HG03108 (cell line): ENCODE data around the gene RAET1E.
"Not testable (repeated sequence)": the region's sequence is repeated elsewhere in the genome, so short reads cannot be mapped to it uniquely, and the experiment has no call there.

Source experiments
- ATAC-seq: cut with Tn5 transposase; IDR thresholded peaks from one replicate; pipeline ENCODE4 v1.9.1; 2021; ENCODE audit warnings: moderate library complexity; ENCODE audit not compliant: unreplicated experiment

Gene RAET1E

DNA sequence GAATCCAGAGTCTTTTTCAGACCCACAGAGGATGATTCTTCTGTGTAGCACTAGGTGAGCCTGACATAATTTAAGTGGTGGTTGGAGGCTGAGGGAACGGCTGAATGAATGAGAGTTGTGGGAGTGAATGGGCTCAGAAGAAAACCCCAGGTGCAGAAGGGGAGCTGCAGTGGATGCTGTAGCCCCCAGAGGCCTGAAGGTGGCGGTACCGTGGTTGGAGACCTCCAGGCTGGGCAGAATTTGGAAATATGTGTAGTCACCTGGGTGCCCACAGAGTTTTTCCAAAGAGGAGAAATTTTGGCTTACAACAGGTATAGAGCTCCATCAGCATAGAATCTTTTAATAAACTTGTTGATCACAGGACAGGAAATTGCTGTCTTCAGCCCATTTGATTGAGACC, 31.5 kb upstream of the RAET1E start:
- ATAC-seq: no peak

DNA sequence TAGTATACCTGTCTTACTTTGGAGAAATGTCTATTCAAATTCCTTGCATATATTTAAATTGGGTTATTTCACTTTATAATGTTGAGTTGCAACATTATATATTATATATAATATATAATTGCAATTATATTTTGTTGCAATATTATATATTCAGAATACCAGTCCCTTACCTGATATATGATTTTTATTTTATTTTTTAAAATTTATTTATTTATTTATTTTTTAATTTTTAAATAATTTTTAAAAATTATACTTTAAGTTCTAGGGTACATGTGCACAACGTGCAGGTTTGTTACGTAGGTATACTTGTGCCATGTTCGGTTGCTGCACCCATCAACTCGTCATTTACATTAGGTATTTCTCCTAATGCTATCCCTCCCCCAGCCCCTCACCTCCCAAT, 29.1 kb upstream of the RAET1E start:
- not testable (repeated sequence) for ATAC-seq

GRCh38 chr6:149925974-149926777, 28.3 kb upstream of the RAET1E start:
- ATAC-seq: no peak

DNA sequence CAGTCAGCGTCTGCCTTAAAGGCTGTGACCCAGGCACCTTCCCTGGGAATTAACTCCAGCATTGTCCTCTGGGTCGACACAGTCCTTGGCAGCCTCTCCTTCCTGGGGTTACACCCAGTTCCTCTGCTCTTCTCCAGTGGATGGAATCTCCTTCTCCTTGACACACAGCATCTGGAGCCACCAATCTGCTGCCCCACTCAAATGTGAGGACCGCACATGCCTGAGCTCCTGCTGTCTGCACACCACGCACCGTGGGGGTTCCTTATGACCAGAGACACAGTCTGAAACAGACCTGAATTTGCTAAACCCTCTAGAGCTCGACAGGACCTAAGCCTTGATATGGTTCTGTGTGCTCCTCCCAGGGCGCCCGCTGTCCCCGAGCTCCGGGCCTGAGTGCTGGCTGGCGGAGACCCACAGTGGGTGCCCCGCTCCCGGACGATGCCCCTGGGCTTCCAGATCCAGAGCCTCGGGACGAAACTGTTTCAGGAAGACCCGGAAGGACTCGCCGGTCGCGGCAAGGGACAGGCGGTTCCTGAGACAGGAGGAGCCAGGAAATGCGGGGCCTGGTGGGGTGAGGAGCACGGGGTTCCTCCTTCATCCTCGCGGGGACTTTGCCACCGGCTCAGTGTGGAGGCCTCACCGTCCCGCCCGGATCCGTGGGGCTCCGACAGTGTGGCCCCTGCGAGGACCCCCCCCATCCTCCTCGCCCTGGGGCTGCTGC, 27.5 kb upstream of the RAET1E start:
- ATAC-seq: no peak

- ATAC-seq: no peak
These were observed 27.0 kb upstream of the RAET1E start for GRCh38 chr6:149924933-149925252.

DNA sequence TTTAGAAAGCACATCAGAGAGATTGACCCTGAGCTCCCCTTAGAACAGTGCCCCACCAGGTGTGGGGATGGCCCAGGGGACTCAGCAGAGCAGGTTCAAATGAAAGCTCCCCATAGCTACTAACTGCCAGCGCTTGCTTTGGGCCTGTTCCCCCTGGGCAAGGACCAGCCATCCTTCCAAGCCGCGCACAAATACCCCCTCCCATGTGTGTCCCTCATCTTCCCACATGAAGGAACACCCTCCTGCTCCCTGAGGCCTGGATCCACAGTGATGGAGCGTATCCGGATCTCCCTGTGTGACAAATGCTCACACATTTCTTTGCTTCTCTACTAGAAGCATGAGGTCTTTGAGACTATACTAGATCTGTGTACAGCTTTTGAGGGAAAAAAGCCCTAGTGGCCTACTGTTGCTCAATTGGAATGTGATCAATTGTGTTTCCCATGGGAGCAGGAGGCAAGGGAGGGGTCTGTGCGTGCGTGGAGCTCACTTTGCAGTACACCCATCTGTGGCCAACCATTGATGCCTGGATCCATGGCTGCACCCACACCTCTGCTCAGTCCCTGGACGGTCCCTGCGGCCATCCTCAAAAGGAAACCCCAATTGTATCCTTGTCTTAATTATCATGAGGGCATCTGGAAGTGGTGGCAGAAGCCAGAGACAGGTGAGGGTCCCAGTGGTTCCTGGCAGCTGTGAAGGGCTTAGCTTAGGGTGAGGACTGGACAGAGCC, 26.5 kb upstream of the RAET1E start:
- ATAC-seq: no peak

- no peak for ATAC-seq
These were observed 25.5 kb upstream of the RAET1E start for GRCh38 chr6:149923327-149923986.

GRCh38 chr6:149922642-149923326, 24.9 kb upstream of the RAET1E start, which contains the start of gene RAET1G:
RAET1G (minus strand) TSS chr6:149923121; CDS start chr6:149923010, 111 bp downstream.
- no peak for ATAC-seq

GRCh38 chr6:149922091-149922490, 24.2 kb upstream of the RAET1E start:
- not testable (repeated sequence) for ATAC-seq

DNA sequence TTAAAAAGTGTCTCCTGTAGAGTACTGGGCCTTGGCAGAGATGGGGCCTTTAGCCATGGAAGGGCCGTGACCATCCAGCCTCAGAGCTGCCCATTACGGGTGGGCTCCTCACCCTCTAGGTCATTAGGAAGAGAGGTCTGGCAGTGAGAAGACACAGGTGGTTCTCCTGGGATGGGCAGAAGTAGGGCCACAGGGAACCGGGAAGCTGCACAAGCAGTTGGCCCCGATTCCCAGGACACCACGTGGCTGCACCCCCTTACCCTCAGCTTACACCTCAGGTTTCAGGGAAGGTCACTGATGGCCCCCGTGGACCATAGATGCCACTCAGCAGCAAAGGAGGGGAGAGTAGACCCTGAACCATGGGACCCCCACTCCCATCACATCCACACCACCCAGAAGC, 23.4 kb upstream of the RAET1E start:
- no peak for ATAC-seq

DNA sequence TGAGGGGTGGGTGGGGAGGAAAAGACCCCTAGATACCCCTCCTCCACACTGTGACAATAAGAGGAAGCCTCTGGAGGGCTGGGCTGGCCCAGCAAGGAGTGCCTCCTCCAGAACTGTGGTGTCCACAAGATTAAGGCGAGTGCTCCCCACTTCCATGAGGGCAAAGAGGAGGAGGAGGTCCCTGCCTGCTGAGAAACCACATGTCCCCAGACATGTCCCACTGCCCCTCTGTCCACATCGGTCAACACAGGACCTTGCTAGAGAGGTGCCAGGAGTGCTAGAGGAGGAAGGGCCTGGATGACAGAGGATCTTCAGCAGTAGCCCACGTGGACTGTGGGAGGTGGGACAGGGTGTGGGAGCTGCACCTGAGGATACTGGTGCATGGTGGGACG, 21.9 kb upstream of the RAET1E start:
- ATAC-seq: no peak

GRCh38 chr6:149919126-149919833, 21.4 kb upstream of the RAET1E start:
- ATAC-seq: not testable (repeated sequence)

- ATAC-seq: no peak
These were observed 20.4 kb upstream of the RAET1E start for GRCh38 chr6:149918151-149918905.

DNA sequence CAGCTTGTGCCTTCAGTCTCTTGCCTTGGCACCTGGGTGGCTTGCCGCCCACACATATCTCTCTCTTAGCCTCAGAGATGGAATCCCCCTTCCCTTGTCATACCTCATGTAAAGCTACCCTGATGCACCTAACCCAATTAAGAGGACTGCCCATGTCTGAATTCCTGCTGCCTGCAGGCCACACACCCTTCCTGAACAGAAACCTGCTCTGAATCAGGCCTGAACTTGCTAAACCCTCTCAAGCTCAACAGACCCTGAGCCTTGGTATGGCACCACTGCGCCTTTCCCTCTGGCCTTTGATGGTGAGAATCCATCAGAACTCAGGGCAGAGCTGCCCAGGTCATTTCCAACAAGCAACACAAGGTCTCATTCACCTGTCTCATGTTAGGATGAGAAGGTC, 19.8 kb upstream of the RAET1E start:
- ATAC-seq: no peak

GRCh38 chr6:149915970-149916865, 18.3 kb upstream of the RAET1E start:
- no peak for ATAC-seq

DNA sequence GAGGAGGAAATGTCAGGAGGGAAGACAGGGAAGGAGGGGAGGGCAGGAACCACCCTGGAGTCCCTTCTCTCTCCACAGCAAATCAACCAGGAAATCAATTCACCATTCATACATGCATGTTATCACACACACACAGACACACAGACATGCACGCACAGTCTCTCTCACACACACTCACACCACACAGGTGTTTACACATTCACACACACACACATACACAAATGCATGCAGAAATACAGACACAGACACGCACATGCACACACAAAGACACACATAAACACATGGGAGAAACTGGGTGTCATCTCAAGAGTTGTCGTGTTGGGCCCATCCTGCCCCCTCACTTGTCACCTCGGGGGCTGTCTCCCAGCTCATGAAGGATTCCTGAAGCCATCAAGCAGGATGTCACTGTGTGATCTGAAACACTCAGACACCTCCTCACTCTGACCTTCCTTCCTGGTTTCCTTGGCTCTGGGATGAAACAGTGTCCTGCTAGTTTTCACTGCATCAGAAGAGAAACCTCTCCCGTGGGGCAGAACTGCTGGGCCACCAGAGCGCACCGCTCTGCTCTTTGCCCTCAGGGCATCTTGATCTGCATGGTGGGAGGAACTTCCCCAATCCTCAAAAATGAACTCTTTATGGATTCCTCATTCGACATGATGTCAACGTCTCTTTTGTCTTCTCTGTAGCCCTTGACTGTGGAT, 15.8 kb upstream of the RAET1E start:
- no peak for ATAC-seq

DNA sequence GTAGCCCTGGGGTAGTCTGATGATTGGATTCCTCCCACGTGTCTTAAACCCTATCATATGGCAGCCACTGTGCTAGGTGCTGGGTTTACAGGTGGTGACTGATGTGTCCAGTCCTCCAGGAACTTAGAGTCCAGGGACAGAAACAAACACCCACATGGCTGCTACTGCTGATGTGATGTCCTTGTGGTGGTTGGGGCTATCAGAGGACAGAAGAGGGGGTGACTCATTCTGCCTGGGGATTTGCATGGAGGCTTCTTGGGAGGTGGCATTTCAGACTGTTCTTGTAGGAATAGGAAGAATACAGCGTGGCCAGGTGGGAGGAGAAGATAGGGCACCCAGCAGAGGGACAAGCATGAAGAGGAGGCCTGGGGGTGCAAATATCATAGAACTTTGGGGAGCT, 15.2 kb upstream of the RAET1E start:
- ATAC-seq: no peak

- not testable (repeated sequence) for ATAC-seq
These were observed 14.8 kb upstream of the RAET1E start for GRCh38 chr6:149912680-149913079.
